Thymus (tissue), 11 donors: ENCODE measurements around the gene ABCC4. TPM values are rescaled to one million over a fixed set of nuclear protein-coding genes. Genes with fewer than 3 reads are reported as not detected.
A peak's percentile ranks its signal among the peaks of the same experiment; 100 is the strongest.
"Not testable (repeated sequence)": the region's sequence is repeated elsewhere in the genome, so short reads cannot be mapped to it uniquely, and the experiment has no call there.

ENCODE experiments used
- DNase-seq, 9 donors: peaks; one replicate each; pipeline ENCODE4 v3.0.0-alpha.2; 2013; ENCODE audit warnings: low spot score in 9 of 9, low read depth in 6 of 9, missing footprints in 1 of 9
- H3K27ac ChIP-seq, 2 donors: one replicate each; pipeline ENCODE4 v1.5.1; 2013; ENCODE audit warnings: control low read depth in 1 of 2, low read depth in 1 of 2, low read length in 1 of 2, mild to moderate bottlenecking in 1 of 2, moderate library complexity in 1 of 2
- H3K27me3 ChIP-seq, 2 donors: one replicate each; pipeline ENCODE4 v1.5.1; 2013; ENCODE audit warnings: low read length in 1 of 2; ENCODE audit not compliant: control insufficient read depth in 2 of 2, insufficient read depth in 1 of 2
- H3K36me3 ChIP-seq, 2 donors: one replicate each; pipeline ENCODE4 v1.5.1; 2013; ENCODE audit warnings: low read length in 1 of 2, mild to moderate bottlenecking in 1 of 2, moderate library complexity in 1 of 2; ENCODE audit not compliant: control insufficient read depth in 2 of 2, insufficient read depth in 2 of 2
- H3K4me1 ChIP-seq, 2 donors: one replicate each; pipeline ENCODE4 v1.5.1; 2013; ENCODE audit warnings: low read length in 2 of 2; ENCODE audit not compliant: control insufficient read depth in 2 of 2, insufficient read depth in 2 of 2
- H3K4me3 ChIP-seq, 2 donors: one replicate each; pipeline ENCODE4 v1.5.1; 2013; ENCODE audit warnings: low read length in 2 of 2, control low read depth in 1 of 2, mild to moderate bottlenecking in 1 of 2
- H3K9me3 ChIP-seq, 2 donors: one replicate each; pipeline ENCODE4 v1.5.1; 2013; ENCODE audit warnings: low read length in 1 of 2, mild to moderate bottlenecking in 1 of 2; ENCODE audit not compliant: control insufficient read depth in 2 of 2, insufficient read depth in 1 of 2
- WGBS: extraction: QIAGEN DNeasy Blood & Tissue Kit; methylation state at CpG from one replicate; pipeline ENCODE4 v1.1.7; 2013; 5-methylcytosine and 5-hydroxymethylcytosine counted together
- polyA plus RNA-seq: library from polyadenylated mRNA; stranded (reverse); fragments of 200-250 nt; gene quantifications from one replicate; pipeline ENCODE4 v1.2.3, GENCODE V29; 2013
- total RNA-seq: library from RNA; stranded (reverse); fragments of 120-200 nt; gene quantifications from one replicate; pipeline ENCODE4 v1.2.4, GENCODE V29; 2013
- donor health status: healthy.

The ABCC4 gene
- total and polyA plus RNA-seq, 2 donors: 2.6 to 10.3 TPM

- no peaks in the 10 kb centered on the region for H3K9me3 ChIP-seq
- H3K27me3 ChIP-seq: peaks cover 0 to 12% of the 10 kb centered on the region in 2 donors
- H3K36me3 ChIP-seq: no peaks in the 10 kb centered on the region
- DNase-seq: no peak
- H3K4me1 ChIP-seq: peaks cover 0 to 15% of the 10 kb centered on the region in 2 donors
- no peak overlapping the region for H3K27ac ChIP-seq
- no peak overlapping the region for H3K4me3 ChIP-seq
- 87% methylated on average over 2 of the region's 2 CpGs for WGBS
Observed at GRCh38 chr13:95304453-95304852, 3.2 kb upstream of the ABCC4 start.

DNA sequence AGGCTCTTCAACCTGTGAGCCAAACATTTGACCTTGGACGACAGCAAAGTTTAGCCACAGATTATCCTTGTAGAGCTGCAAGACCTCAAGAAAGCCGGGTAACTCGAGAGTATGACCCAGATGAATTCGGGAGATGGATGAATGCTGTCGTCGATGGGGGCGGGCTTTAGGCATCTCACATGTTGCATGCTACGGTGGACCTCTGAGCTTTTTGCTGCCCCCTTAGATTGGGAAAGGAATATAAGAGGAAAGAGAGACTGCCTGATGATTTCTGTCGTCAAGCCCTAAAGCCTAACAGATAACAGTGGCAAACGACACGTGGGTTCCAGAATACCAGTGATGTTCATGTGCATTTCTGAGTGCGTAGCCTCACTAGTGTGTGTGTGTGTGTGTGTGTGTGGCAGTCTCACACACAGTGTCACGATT, 730 bp upstream of the ABCC4 start:
- Histone ChIP-seq H3K36me3 (no peaks in the 10 kb centered on the region), H3K27me3 (peaks cover 0 to 12% of the 10 kb centered on the region in 2 donors), H3K9me3 (no peaks in the 10 kb centered on the region), H3K4me1 (peaks cover 0 to 15% of the 10 kb centered on the region in 2 donors), H3K27ac (no peak overlapping the region), H3K4me3 (peak overlapping the region; percentile 45 to 77)
- WGBS: 31% methylated on average over 13 of the region's 13 CpGs
- peak in 2 of 9 donors; percentile 4 to 55 for DNase-seq

DNA sequence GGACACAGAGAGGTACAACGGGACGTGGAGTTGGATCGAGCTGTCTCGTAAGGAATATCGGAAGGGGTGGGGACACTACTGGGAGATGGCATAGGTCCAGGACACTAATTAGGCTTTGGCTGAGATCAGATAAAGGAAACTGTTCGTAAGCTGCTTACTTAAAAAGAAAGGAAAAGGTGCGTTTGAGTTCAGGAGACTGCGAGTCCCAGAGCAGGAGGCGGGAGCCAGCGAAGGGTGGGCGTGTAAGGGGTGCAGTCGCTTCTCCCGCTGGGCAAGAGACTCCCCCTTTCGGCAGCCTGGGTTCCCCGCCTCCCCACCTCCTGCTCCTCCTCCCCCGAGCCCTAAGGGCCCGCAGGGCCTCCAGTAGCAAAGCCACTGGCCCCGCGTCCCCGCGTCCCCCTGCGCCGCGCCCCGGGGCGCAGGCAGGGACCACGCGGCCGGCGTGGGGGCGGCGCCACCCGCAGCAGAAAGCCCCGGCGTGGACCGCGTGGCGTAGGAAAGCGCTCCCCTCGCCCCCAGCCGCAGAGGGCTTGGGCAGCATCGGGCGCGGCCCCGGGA, 547 bp downstream of the ABCC4 start:
- H3K27ac ChIP-seq: peak overlapping the region in 1 of 2 donors; percentile 15
- H3K36me3 ChIP-seq: no peaks in the 10 kb centered on the region
- H3K9me3 ChIP-seq: no peaks in the 10 kb centered on the region
- H3K4me1 ChIP-seq: peaks cover 0 to 15% of the 10 kb centered on the region in 2 donors
- H3K4me3 ChIP-seq: peak overlapping the region; percentile 53 to 77
- peak in 6 of 9 donors; percentile 10 to 62 (median 37) for DNase-seq
- peaks cover 0 to 12% of the 10 kb centered on the region in 2 donors for H3K27me3 ChIP-seq
- WGBS: 6% methylated on average over 45 of the region's 45 CpGs

DNA sequence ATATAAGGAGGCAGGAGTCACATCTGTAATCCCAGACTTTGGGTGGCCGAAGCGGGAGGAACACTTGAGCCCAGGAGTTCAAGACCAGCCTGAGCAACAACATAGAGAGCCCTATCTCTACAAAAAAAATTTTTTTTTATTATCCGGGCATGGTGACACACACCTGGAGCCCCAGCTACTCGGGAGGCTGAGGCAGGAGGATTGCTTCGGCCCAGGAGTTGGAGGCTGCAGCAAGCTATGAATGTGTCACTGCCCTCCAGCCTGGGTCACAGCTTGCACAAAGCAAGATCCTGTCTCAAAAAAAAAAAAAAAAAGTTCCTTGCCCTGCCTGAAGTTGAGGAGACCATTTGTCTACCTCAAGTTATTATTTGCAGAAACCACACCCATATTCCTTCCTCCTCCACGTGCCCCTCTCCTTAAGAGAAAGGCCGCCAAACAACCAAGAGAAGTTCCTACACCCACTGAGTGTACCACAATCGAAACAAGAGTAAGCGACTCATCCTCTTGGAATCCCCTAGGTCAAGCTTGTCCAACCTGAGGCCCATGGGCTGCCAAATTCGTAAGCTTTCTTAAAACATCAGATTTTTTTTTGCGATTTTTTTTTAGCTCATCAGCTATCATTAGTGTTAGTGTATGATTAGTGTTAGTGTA, 2.2 kb downstream of the ABCC4 start:
- H3K4me1 ChIP-seq: peaks cover 0 to 15% of the 10 kb centered on the region in 2 donors
- no peaks in the 10 kb centered on the region for H3K9me3 ChIP-seq
- no peaks in the 10 kb centered on the region for H3K36me3 ChIP-seq
- peaks cover 0 to 12% of the 10 kb centered on the region in 2 donors for H3K27me3 ChIP-seq
- 96% methylated on average over 11 of the region's 11 CpGs for WGBS
- DNase-seq: no peak
- no peak overlapping the region for H3K4me3 ChIP-seq
- H3K27ac ChIP-seq: no peak overlapping the region

DNA sequence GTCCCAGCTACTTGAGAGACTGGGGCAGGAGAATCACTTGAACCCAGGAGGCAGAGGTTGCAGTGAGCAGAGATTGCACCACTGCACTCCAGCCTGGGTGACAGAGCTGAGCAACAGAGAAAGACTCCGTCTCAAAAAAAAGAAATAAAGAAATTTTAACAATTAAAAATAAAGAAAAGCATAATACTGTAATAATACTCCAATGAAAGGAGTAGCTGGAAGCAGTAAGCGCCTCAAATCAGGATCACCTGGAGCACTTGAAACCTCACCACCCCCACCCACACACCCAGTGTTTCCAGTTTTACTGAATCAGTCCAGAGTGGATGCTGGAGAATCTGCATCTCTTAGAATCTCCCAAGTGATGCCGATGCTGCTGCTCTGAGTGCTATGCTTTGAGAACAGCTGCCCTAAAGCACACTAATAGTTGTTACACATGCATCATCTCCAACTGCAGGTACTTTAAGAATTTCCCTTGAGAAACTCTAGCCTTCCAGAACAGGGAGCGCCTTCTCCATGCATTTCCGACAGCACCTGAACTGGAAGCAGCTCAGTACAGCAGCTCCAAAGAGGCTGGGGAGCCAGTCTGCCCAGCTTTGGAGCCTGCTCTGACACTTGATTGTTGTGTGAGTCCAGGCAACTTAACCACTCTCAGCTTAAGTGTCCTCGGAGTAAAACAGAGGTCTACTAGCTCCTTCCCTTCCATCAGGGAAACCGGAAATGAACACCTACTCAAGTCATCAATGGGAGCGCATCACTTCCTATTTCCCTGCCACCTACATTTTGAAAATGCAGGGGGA, 2.9 kb downstream of the ABCC4 start:
- Histone ChIP-seq H3K36me3 (no peaks in the 10 kb centered on the region), H3K4me1 (peaks cover 0 to 15% of the 10 kb centered on the region in 2 donors), H3K9me3 (no peaks in the 10 kb centered on the region), H3K27ac (no peak overlapping the region), H3K4me3 (no peak overlapping the region), H3K27me3 (peaks cover 0 to 12% of the 10 kb centered on the region in 2 donors)
- 98% methylated on average over 8 of the region's 8 CpGs for WGBS
- no peak for DNase-seq

- no peak overlapping the region for H3K4me3 ChIP-seq
- H3K36me3 ChIP-seq: no peaks in the 10 kb centered on the region
- no peak for DNase-seq
- WGBS: 76% methylated on average over 4 of the region's 4 CpGs
- H3K27me3 ChIP-seq: peaks cover 0 to under 1% of the 10 kb centered on the region in 2 donors
- peaks cover 0 to 6% of the 10 kb centered on the region in 2 donors for H3K4me1 ChIP-seq
- H3K27ac ChIP-seq: no peak overlapping the region
- no peaks in the 10 kb centered on the region for H3K9me3 ChIP-seq
Observed at GRCh38 chr13:95296326-95296925, 4.8 kb downstream of the ABCC4 start.

GRCh38 chr13:95295026-95295425, 6.2 kb downstream of the ABCC4 start:
- H3K36me3 ChIP-seq: no peaks in the 10 kb centered on the region
- DNase-seq: no peak
- no peak overlapping the region for H3K4me3 ChIP-seq
- no peaks in the 10 kb centered on the region for H3K27me3 ChIP-seq
- 97% methylated on average over 8 of the region's 8 CpGs for WGBS
- no peaks in the 10 kb centered on the region for H3K4me1 ChIP-seq
- H3K27ac ChIP-seq: no peak overlapping the region
- no peaks in the 10 kb centered on the region for H3K9me3 ChIP-seq

DNA sequence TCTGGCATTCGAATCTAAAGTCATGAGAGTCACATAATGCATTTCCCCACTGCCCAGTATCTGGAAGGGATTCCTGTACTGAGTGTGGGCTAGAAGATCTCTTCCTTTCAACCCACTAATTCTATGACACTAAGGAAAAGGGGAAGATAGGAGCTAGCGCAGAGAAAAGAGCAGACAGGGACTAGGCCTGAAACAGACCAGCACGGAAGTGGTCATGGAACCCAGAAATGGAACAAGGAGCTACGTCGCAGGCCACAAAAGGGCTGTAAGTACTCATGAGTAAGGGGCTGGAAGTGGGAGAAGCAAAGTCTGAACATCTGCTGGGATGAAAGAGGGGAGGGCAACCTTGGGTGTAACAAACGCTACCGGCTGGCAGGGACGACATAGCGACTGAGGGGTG, 8.6 kb downstream of the ABCC4 start:
- no peak for DNase-seq

DNA sequence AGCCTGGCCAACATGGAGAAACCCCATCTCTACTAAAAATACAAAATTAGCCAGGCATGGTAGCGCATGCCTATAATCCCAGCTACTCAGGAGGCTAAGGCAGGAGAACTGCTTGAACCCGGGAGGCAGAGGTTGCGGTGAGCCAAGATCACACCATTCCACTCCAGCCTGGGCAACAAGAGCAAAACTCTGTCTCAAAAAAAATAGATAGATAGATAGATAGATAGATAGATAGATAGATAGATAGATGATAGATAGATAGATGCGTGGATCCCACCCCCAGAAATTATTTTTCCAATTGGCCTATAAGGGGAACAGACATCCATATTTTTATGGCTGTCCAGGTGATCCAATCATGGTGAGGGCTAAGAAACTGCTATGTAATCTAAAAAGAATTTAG, 11.3 kb downstream of the ABCC4 start:
- H3K9me3 ChIP-seq, H3K4me3 ChIP-seq, H3K27me3 ChIP-seq, H3K27ac ChIP-seq, DNase-seq, H3K4me1 ChIP-seq, H3K36me3 ChIP-seq: not testable (repeated sequence)
- 98% methylated on average over 4 of the region's 4 CpGs for WGBS

More for the DNA sequence above, 8.6 kb downstream of the ABCC4 start:
- 98% methylated on average over 9 of the region's 9 CpGs for WGBS
- Histone ChIP-seq H3K27me3 (no peaks in the 10 kb centered on the region), H3K9me3 (no peaks in the 10 kb centered on the region), H3K36me3 (no peaks in the 10 kb centered on the region), H3K27ac (no peak overlapping the region), H3K4me1 (no peaks in the 10 kb centered on the region), H3K4me3 (no peak overlapping the region)
